ENCODE data around the gene CTSE.
"Not testable (repeated sequence)": the region's sequence is repeated elsewhere in the genome, so short reads cannot be mapped to it uniquely, and the experiment has no call there.

The CTSE gene

GRCh38 chr1:206023695-206024094 lies at the start of gene CTSE:
TSS of gene CTSE (minus strand) at chr1:206023895. CDS start at chr1:206023791, 104 bp downstream.
- TF ChIP-seq ZNF274 (IDR thresholded peaks at IDR 0.05; ENCODE audit: low read depth, low read length): no peak

GRCh38 chr1:206070627-206071304 lies 47.1 kb upstream of the CTSE start:
- no peak for TF ChIP-seq ZNF274 (IDR thresholded peaks at IDR 0.05; ENCODE audit: low read depth, low read length)
- no peak overlapping the region for H3K4me3 ChIP-seq (ENCODE audit: low read length)

More at GRCh38 chr1:206023695-206024094, at the start of gene CTSE:
- no peak within 1 kb of the TSS for H3K4me3 ChIP-seq (ENCODE audit: low read length)

GRCh38 chr1:206068314-206068713 lies 44.6 kb upstream of the CTSE start:
- TF ChIP-seq ZNF274 (IDR thresholded peaks at IDR 0.05; ENCODE audit: low read depth, low read length): no peak

GRCh38 chr1:206067486-206068227 lies 44.0 kb upstream of the CTSE start:
- TF ChIP-seq ZNF274 (IDR thresholded peaks at IDR 0.05; ENCODE audit: low read depth, low read length): no peak
- H3K4me3 ChIP-seq (ENCODE audit: low read length): no peak overlapping the region

More at GRCh38 chr1:206068314-206068713, 44.6 kb upstream of the CTSE start:
- no peak overlapping the region for H3K4me3 ChIP-seq (ENCODE audit: low read length)

- no peak for TF ChIP-seq ZNF274 (IDR thresholded peaks at IDR 0.05; ENCODE audit: low read depth, low read length)
- H3K4me3 ChIP-seq (ENCODE audit: low read length): peak overlapping the region; percentile 12; the same call in 1 of the 2 replicates
Measured at GRCh38 chr1:206066479-206067171, 42.9 kb upstream of the CTSE start.

GRCh38 chr1:206065547-206066145 lies 42.0 kb upstream of the CTSE start:
- H3K4me3 ChIP-seq (ENCODE audit: low read length): no peak overlapping the region
- no peak for TF ChIP-seq ZNF274 (IDR thresholded peaks at IDR 0.05; ENCODE audit: low read depth, low read length)

- not testable (repeated sequence) for H3K4me3 ChIP-seq (ENCODE audit: low read length)
Measured at GRCh38 chr1:206064501-206064900, 40.8 kb upstream of the CTSE start.

- H3K4me3 ChIP-seq (ENCODE audit: low read length): not testable (repeated sequence)
Measured at GRCh38 chr1:206064001-206064400, 40.3 kb upstream of the CTSE start.

GRCh38 chr1:206062464-206062863 lies 38.8 kb upstream of the CTSE start:
- H3K4me3 ChIP-seq (ENCODE audit: low read length): no peak overlapping the region
- TF ChIP-seq ZNF274 (IDR thresholded peaks at IDR 0.05; ENCODE audit: low read depth, low read length): no peak

- H3K4me3 ChIP-seq (ENCODE audit: low read length): no peak overlapping the region
- no peak for TF ChIP-seq ZNF274 (IDR thresholded peaks at IDR 0.05; ENCODE audit: low read depth, low read length)
Measured at GRCh38 chr1:206060844-206061243, 37.1 kb upstream of the CTSE start.

GRCh38 chr1:206059355-206059915 lies 35.7 kb upstream of the CTSE start:
- H3K4me3 ChIP-seq (ENCODE audit: low read length): no peak overlapping the region; the same call in 1 of the 2 replicates
- no peak for TF ChIP-seq ZNF274 (IDR thresholded peaks at IDR 0.05; ENCODE audit: low read depth, low read length)

- no peak for TF ChIP-seq ZNF274 (IDR thresholded peaks at IDR 0.05; ENCODE audit: low read depth, low read length)
- H3K4me3 ChIP-seq (ENCODE audit: low read length): peak overlapping the region; percentile 1; the same call in 1 of the 2 replicates
Measured at GRCh38 chr1:206058927-206059292, 35.2 kb upstream of the CTSE start.

- not testable (repeated sequence) for H3K4me3 ChIP-seq (ENCODE audit: low read length)
Measured at GRCh38 chr1:206058289-206058926, 34.7 kb upstream of the CTSE start.

GRCh38 chr1:206055639-206056323 lies 32.1 kb upstream of the CTSE start:
- H3K4me3 ChIP-seq (ENCODE audit: low read length): peak overlapping the region; percentile 39; the same call in 1 of the 2 replicates

- H3K4me3 ChIP-seq (ENCODE audit: low read length): peak overlapping the region; percentile 59; the same call in 1 of the 2 replicates
Measured at GRCh38 chr1:206055069-206055625, 31.5 kb upstream of the CTSE start.

GRCh38 chr1:206053616-206054015 lies 29.9 kb upstream of the CTSE start:
- H3K4me3 ChIP-seq (ENCODE audit: low read length): peak overlapping the region; percentile 59

- peak within 1 kb of the TSS; percentile 59 for H3K4me3 ChIP-seq (ENCODE audit: low read length)
Measured at GRCh38 chr1:206052919-206053610, 29.4 kb upstream of the CTSE start, which contains the start of gene RHEX. TSS of gene RHEX (plus strand) at chr1:206053173. CDS start at chr1:206097829, 44,656 bp downstream.

Measured in GM08714 (cell line).